AG10803 (cell line): ENCODE data around the gene FMO2.

Source experiments
- DNase-seq: peaks from one replicate; pipeline ENCODE4 v3.0.0; 2010; ENCODE audit warnings: low read depth
- H3K4me3 ChIP-seq: 2 replicates; pipeline ENCODE4 v1.5.1; 2011; ENCODE audit warnings: mild to moderate bottlenecking, low read length, control low read depth
- CTCF ChIP-seq: conservative IDR thresholded peaks from 2 replicates; pipeline ENCODE4 v1.5.1; 2011; ENCODE audit warnings: mild to moderate bottlenecking, low read length, control low read depth, inconsistent platforms

The FMO2 gene

GRCh38 chr1:171185091-171185490, at the start of gene FMO2:
Gene FMO2 (plus strand): TSS chr1:171185300. CDS start chr1:171185714, 414 bp downstream.
- no peak for DNase-seq
- H3K4me3 ChIP-seq: no peak within 1 kb of the TSS
- no peak for TF ChIP-seq CTCF

GRCh38 chr1:171137580-171137979, 47.5 kb upstream of the FMO2 start:
- TF ChIP-seq CTCF: no peak
- DNase-seq: no peak
- H3K4me3 ChIP-seq: no peak overlapping the region

GRCh38 chr1:171138980-171139379, 46.1 kb upstream of the FMO2 start:
- TF ChIP-seq CTCF: no peak

GRCh38 chr1:171139890-171140289, 45.2 kb upstream of the FMO2 start:
- no peak for TF ChIP-seq CTCF
- DNase-seq: no peak
- H3K4me3 ChIP-seq: no peak overlapping the region

More at GRCh38 chr1:171138980-171139379, 46.1 kb upstream of the FMO2 start:
- no peak for DNase-seq
- no peak overlapping the region for H3K4me3 ChIP-seq

GRCh38 chr1:171140401-171140800, 44.7 kb upstream of the FMO2 start:
- TF ChIP-seq CTCF: no peak
- H3K4me3 ChIP-seq: no peak overlapping the region
- peak; percentile 12 for DNase-seq

GRCh38 chr1:171140956-171141687, 44.0 kb upstream of the FMO2 start:
- no peak overlapping the region for H3K4me3 ChIP-seq
- no peak for TF ChIP-seq CTCF
- DNase-seq: no peak

- DNase-seq: peak; percentile 97
- peak; percentile 58 for TF ChIP-seq CTCF
- no peak overlapping the region for H3K4me3 ChIP-seq
Observed at GRCh38 chr1:171141688-171142415, 43.2 kb upstream of the FMO2 start.
